ENCODE measurements around the gene N4BP2.

- no peak for TF ChIP-seq CTCF (IDR thresholded peaks at IDR 0.05)
- no peak for TF ChIP-seq SIN3A (IDR thresholded peaks at IDR 0.05; ENCODE audit: borderline replicate concordance, insufficient read depth, low read depth, low read length)
- TF ChIP-seq REST (IDR thresholded peaks at IDR 0.05; ENCODE audit: insufficient read depth in 1 of 2, low read depth in 2 of 2, low read length in 1 of 2), result no peak
- TF ChIP-seq POLR2AphosphoS5 (IDR thresholded peaks at IDR 0.05; ENCODE audit: low read depth, low read length), result no peak
- no peak for TF ChIP-seq TCF7L2 (IDR thresholded peaks at IDR 0.05; ENCODE audit: low read depth, low read length)
Observed at GRCh38 chr4:40179360-40179759, 122.7 kb downstream of the N4BP2 start.
